ENCODE measurements around the gene LRRC37A. TPM values are rescaled to one million over a fixed set of nuclear protein-coding genes. Genes with fewer than 3 reads are reported as not detected.

Gene LRRC37A
- total RNA-seq, 1 experiment from 2014 or later, result 8.3 TPM

Other genes starting within 250 kb of the LRRC37A start
- 187 and 190 TPM in 2 replicates for gene KANSL1, start 101.7 kb upstream of the LRRC37A start, total RNA-seq (2022)
- 34.2 and 41.7 TPM in 2 replicates for gene ARL17B, start 66.6 kb downstream of the LRRC37A start, total RNA-seq (2022)
- 35.6 and 38.9 TPM in 2 replicates for gene LRRC37A2, start 217.3 kb downstream of the LRRC37A start, total RNA-seq (2022)